NT2/D1 (cell line): ENCODE data around the gene KAT6B.

Experiments
- SUZ12 ChIP-seq: IDR thresholded peaks from 2 replicates; pipeline ENCODE4 v1.6.1; 2011; ENCODE audit not compliant: insufficient read length, insufficient read depth; ENCODE audit errors: extremely low read depth
- YY1 ChIP-seq: IDR thresholded peaks from 2 replicates; pipeline ENCODE4 v1.6.1; 2011; ENCODE audit not compliant: insufficient read length, insufficient read depth

GRCh38 chr10:74784462-74784861 is 41.9 kb upstream of the KAT6B start:
- no peak for TF ChIP-seq SUZ12
- no peak for TF ChIP-seq YY1
